Erythroblast (primary cell): Measurements from ENCODE around the gene PPP1R13B.

ENCODE experiments used
- GATA1 ChIP-seq: IDR thresholded peaks from 2 replicates; pipeline ENCODE4 v1.6.1; 2011; ENCODE audit warnings: low read depth, mild to moderate bottlenecking, control low read depth, low read length, moderate library complexity
- POLR2A ChIP-seq: IDR thresholded peaks from 2 replicates; pipeline ENCODE4 v1.6.1; 2011; ENCODE audit warnings: mild to moderate bottlenecking, low read length

- TF ChIP-seq POLR2A, result no peak
- TF ChIP-seq GATA1, result no peak
Measured at GRCh38 chr14:103738166-103738565, 109.2 kb downstream of the PPP1R13B start.
